Measurements from ENCODE around the gene GULP1.

DNA sequence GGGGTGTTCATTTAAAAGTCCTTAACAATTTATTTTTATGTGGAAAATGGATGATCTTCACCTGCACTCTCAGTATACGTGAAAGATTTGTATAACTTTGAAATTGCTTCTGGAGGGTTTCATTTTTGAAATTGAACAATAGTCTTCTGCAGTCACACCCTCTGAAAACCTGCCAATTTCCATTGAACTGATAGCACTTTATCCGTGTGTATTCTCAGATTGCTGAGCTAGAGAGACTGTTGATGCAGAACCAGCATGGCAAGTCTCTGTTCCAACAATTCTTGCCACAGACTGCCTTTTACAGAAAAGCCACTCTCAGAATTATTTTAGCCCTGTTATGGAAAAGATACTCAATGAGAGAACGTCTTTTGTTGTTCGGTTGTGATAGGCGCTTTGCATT is 6.6 kb upstream of the GULP1 start:
- TF ChIP-seq, protein P1, sequence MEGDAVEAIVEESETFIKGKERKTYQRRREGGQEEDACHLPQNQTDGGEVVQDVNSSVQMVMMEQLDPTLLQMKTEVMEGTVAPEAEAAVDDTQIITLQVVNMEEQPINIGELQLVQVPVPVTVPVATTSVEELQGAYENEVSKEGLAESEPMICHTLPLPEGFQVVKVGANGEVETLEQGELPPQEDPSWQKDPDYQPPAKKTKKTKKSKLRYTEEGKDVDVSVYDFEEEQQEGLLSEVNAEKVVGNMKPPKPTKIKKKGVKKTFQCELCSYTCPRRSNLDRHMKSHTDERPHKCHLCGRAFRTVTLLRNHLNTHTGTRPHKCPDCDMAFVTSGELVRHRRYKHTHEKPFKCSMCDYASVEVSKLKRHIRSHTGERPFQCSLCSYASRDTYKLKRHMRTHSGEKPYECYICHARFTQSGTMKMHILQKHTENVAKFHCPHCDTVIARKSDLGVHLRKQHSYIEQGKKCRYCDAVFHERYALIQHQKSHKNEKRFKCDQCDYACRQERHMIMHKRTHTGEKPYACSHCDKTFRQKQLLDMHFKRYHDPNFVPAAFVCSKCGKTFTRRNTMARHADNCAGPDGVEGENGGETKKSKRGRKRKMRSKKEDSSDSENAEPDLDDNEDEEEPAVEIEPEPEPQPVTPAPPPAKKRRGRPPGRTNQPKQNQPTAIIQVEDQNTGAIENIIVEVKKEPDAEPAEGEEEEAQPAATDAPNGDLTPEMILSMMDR (conservative IDR thresholded peaks at IDR 0.05) = no peak
- no peak for TF ChIP-seq ZFX (IDR thresholded peaks at IDR 0.05)
